CD4-positive, alpha-beta T cell treated with Interferon alpha-2 for 1 hour (primary cell): ENCODE data around the gene TEKT5.
"Not testable (repeated sequence)": the region's sequence is repeated elsewhere in the genome, so short reads cannot be mapped to it uniquely, and the experiment has no call there.

Source experiments
- DNase-seq, 2 donors: peaks; one replicate each; pipeline ENCODE4 v3.0.0-alpha.2; 2020 to 2022

Gene TEKT5

GRCh38 chr16:10684511-10685151 lies 10.1 kb downstream of the TEKT5 start:
- DNase-seq, result no peak

GRCh38 chr16:10683170-10683569 lies 11.6 kb downstream of the TEKT5 start:
- no peak for DNase-seq

GRCh38 chr16:10682604-10683003 lies 12.1 kb downstream of the TEKT5 start:
- DNase-seq, result no peak

GRCh38 chr16:10681310-10682308 lies 13.1 kb downstream of the TEKT5 start:
- DNase-seq, result no peak

DNA sequence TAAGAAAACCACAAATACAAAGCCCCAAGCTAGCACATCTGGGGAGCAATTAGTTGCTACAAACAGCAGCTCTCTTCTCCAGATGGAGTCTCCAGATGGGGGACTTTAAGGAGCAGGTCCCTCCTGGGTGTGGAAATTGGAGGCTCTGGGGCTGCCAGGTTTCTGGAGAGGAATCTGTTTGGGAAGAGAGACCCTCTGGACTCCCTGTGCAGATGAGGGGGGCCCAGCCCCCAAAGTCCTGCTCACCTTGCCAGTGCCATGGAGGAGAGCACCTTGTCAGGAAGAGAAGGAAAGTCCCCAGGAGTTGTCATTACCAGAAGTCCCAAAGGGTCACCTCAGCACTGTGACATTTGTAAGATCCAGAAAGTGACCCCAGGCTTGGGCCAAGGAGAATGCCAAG lies 14.8 kb downstream of the TEKT5 start:
- DNase-seq, result no peak

- not testable (repeated sequence) for DNase-seq
Observed at GRCh38 chr16:10679441-10679840, 15.3 kb downstream of the TEKT5 start.

- no peak for DNase-seq
Observed at GRCh38 chr16:10678655-10679054, 16.1 kb downstream of the TEKT5 start.

GRCh38 chr16:10676284-10676683 lies 18.4 kb downstream of the TEKT5 start:
- DNase-seq, result no peak

DNA sequence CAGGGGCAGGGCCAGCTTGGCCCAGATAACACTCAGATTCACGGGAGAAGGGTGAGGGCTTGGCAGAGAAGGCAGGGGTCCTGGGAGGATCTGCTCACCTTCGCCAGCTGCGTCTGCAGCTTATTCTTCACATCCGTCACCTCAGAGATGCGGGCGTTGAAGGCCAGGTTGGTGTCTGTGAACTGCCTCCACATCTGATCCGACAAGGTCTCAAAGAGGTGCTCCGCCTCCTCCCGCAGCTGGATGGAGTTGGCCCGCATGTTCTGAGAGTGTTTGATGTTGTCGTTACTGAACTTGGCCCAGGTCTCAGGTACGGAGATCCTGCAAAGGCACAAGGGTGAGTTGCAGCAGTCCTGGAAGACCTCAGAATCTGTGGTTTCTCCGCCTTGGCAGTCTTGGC lies 18.9 kb downstream of the TEKT5 start:
- no peak for DNase-seq

DNA sequence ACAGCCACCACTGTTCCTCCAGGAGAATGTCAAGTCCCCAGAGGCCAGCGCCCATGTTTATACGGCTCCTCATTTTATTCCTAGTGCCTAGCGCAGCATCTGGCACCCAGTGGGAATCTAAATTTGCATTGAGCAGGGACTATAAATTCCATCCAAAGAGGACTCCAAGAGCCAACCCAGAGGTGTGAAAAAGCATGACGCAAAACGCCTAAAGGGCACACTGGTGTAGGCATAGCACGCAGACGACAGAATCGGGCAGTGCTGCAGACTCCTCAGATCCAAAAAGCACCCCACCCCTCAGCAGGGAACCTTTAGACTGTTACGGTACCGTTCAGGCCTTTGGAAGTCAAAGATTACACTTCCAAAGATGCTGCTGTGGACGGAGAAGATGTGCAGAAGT lies 19.5 kb downstream of the TEKT5 start:
- no peak for DNase-seq

GRCh38 chr16:10671729-10672128 lies 23.0 kb downstream of the TEKT5 start:
- no peak for DNase-seq

DNA sequence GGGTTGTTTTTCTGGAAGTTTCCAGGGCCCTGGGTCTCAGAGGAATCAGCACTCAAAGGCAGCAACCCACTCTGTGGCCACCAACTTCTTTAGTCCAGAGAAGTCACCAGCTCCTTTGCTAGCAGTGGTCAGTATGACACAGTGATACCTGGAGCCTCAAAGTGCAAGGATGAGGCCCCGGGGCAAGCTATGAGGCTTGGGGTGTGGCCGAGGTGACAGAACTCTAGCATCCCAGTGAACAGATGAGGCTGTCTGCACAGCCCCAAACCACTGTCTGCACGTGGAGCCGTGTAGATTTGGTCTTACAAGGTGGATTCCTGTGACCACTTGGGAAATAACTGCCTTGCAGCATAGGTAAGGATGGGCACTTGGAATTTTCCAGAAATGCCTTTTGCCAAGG lies 24.9 kb downstream of the TEKT5 start:
- DNase-seq, result no peak

DNA sequence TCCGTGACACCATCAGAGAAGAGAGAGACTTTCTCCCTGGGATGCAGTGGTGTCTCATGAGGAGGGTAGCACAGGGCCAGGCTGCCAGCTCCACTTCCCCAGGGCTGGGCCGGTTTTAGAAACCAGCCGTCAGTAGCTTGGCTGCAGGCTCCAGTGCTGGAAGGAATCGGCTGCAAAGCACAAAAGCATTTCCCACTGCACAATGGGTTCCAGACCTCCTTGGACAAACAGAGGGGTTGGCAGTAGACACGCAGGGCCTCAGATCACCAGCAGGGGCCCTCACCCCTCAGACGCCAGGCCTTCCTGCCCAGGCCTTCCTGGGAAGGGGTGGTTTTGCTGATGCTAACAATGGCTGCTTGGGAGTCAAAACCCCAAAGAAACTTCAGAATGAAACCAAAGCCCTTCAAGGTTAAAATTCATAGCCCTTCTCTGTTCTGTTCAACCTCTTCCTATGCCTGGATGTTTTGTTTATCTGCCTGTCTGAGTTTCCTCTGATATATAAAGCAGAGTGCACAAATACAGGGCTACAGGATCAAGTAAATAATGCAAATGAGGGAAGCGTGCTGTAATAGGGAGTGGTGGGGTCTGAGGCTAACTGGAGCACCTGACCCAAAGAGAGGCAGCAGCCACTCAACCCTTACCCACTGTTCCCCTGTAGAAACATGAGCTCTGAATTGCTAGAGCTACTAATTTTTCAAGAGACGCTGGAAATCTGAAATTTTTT lies 26.2 kb downstream of the TEKT5 start:
- DNase-seq, result no peak

DNA sequence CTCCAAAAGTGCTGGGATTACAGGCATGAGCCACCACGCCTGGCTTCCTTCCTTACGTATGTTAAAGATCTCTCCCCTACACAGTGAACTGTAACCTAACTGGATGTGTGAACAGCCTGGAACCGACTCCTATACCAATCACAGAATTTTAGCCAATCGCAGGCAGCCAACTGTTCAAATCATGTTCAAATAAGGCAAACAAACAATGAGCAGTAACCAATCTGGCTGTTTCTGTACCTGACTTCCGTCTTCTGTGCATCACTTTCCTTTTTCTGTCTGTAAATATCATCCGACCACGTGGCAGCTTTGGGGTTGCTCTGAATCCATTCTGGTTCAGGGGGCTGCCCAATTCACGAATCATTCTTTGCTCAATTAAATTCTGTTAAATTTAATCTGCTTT lies 27.5 kb downstream of the TEKT5 start:
- no peak for DNase-seq

DNA sequence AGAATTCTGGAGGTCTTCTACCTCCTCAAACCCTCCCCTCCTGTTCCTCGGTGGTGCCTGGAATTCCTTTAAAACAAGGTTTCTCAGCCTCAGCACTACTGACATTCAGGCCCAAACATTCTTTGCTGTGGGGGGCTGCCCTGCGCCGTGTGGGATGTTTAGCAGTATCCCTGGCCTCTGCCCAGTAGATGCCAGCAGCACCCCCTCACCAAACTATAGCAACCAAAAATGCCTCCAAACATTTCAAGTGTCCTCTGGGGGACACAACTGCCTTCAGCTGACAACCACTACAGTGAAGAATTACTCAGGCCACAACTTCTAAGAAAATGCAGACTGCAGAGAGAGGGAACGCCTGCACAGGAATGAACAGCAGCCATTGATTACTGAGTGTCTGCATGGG lies 28.4 kb downstream of the TEKT5 start:
- no peak for DNase-seq

- no peak for DNase-seq
Observed at GRCh38 chr16:10665166-10665565, 29.6 kb downstream of the TEKT5 start.

- DNase-seq, result no peak
Observed at GRCh38 chr16:10664720-10665126, 30.0 kb downstream of the TEKT5 start.

DNA sequence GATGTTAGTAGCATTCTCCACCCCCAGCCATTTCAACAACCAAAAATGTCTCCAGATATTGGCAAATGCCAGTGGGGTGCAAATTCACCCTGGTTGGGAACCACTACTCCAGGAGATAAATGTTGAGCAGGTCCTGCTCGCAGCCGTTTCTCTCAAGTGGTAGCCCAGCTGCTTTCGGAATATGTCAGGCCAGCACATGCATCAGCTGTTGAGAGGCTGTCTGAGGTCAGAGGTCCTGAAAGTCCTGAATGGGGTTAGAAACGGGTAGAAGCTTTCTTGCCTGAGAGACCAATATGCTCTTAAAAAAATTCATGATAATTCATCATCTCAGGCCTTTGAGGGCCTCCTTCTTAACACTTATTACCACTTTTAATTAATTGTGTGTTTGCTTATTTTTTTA lies 31.0 kb downstream of the TEKT5 start:
- DNase-seq, result no peak

DNA sequence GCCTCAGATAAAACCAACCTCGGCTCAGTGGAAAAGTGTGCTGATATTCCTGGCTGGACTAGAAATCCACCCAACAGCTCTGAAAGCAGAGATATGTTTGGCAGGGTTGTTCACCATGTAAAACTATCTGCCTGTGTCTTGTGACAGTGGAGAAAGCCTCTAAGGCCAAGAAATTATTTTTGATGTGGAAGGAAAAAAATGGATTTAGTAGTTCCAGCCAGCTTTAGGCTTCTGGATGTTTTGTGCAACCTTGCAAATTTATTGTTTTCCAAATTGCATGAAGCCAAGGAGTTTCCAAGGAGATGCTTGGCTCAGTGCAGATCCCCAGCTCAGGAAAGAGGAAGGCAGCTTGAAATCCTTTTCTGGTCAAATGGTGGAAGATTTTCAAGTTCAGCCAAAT lies 31.6 kb downstream of the TEKT5 start:
- DNase-seq, result no peak

GRCh38 chr16:10662212-10662611 lies 32.5 kb downstream of the TEKT5 start:
- no peak for DNase-seq

DNA sequence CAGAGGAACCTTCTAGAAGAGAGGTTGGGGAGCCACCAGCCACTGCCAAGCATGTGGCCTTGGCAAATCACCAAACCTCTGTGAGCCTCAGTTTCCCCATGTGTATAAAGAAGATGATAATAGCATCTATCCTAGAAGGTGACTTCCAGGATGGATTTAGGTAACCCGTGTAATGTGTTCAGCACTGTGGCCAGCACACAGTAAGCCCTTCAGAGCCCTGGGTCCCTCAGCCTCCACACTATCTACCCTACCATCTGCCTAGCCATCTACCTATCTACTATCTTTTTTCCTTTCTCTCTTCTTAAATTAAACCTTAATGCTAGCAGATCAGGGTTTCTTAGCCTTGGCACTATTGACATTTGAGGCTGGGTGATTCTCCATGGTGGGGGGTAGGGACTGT lies 33.0 kb downstream of the TEKT5 start:
- no peak for DNase-seq

- no peak for DNase-seq
Observed at GRCh38 chr16:10660950-10661635, 33.6 kb downstream of the TEKT5 start.

DNA sequence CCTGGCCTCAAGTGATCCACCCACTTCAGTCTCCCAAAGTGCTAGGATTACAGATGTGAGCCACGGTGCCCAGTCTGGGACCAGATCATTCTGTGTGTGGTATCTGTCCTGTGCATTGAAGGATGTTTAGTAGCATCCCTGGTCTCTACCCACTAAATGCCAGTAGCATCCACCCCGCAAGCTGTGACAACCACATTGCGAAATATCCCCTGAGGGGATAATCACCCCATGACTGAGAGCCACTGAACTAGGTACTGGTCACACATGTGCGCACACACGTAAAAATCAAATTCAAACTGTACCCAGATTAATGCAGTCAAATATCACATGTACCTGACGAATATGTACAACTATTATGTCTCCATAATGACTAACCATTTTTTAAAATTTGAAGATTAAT lies 35.8 kb downstream of the TEKT5 start:
- DNase-seq, result no peak
